HG03565 (cell line): ENCODE results near the gene PTPDC1.
"Not testable (repeated sequence)": the region's sequence is repeated elsewhere in the genome, so short reads cannot be mapped to it uniquely, and the experiment has no call there.

ENCODE experiments used
- ATAC-seq: cut with Tn5 transposase; IDR thresholded peaks from one replicate; pipeline ENCODE4 v1.9.1; 2021; ENCODE audit warnings: mild to moderate bottlenecking, moderate library complexity; ENCODE audit not compliant: unreplicated experiment

Gene PTPDC1

DNA sequence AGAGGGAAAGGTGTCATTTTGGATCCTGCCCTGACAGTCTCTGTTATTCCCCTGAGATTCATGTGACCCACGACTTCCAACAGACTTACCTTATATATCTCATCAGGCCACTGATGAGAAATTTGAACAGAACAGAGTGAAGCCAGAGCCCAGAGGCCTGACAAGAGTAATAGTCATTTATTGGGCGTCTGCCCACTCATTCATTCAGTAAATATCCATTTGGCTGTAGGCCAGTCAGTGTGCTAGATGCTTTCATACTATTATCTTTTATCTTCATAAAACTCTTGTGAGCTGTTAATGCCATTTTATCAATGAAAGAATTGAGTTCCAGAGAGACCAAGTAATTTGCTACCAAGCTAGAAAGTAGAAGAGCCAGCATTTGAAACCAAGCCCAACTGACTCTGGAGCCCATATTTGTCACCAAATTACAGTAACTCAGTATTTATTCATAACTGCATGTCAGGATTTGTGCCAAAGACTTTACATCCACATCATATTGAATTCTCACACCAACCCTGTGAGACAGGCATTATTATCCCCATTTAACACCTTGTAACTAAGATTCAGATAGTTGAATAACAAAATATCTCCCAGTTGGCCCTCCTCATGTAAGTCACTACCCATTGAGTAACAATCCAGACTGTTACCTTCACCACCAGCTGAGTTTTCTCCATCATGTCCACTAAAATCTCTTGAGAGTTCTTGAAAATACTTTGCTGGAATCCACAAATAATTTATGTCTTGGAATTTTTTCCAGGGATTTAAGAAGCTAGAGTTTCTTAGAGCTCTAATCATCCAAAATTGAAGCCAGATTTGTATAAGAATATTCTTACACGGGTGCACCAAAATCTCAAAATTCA is 2.5 kb downstream of the PTPDC1 start:
- no peak for ATAC-seq

DNA sequence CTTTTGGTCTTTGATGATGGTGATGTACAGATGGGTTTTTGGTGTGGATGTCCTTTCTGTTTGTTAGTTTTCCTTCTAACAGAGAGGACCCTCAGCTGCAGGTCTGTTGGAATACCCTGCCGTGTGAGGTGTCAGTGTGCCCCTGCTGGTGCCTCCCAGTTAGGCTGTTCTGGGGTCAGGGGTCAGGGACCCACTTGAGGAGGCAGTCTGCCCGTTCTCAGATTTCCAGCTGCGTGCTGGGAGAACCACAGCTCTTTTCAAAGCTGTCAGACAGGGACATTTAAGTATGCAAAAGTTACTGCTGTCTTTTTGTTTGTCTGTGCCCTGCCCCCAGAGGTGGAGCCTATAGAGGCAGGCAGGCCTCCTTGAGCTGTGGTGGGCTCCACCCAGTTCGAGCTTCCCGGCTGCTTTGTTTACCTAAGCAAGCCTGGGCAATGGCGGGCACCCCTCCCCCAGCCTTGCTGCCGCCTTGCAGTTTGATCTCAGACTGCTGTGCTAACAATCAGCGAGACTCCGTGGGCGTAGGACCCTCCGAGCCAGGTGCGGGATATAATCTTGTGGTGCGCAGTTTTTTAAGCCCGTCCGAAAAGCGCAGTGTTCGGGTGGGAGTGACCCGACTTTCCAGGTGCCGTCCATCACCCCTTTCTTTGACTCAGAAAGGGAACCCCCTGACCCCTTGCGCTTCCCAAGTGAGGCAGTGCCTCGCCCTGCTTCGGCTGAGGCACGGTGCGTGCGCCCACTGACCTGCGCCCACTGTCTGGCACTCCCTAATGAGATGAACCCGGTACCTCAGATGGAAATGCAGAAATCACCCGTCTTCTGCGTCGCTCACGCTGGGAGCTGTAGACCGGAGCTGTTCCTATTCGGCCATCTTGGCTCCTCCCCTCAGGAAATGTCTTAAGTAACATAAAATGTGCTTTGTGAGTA is 10.2 kb downstream of the PTPDC1 start:
- ATAC-seq, result not testable (repeated sequence)

DNA sequence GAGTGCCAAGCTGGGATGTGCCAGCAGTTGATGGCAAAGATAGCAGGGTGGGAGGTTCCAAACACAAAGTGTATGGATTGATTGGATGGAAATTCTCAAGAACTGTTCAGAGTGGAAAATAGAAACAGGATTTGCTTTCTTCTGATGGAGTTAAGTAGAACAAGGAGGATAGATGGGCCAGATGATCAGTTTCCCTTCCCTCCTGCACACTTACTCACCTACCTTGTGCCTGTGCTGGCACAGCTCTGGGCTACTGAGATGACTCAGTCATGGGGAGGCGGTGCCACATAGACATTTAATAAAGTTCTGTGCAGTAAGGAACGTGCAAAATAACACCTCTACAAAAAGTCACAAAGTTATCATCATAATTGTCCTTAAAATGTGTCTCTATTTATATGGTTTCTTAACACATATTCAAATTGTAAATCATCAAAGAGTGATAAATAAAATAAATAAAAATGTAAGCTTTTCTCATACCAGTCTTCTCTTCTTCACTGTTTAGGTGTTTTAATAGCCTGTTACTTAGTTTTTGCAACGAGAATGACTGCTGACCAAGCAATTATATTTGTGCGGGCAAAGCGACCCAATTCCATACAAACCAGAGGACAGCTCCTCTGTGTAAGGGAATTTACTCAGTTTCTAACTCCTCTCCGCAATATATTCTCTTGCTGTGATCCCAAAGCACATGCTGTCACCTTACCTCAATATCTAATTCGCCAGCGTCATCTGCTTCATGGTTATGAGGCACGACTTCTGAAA is 12.7 kb downstream of the PTPDC1 start:
- no peak for ATAC-seq

DNA sequence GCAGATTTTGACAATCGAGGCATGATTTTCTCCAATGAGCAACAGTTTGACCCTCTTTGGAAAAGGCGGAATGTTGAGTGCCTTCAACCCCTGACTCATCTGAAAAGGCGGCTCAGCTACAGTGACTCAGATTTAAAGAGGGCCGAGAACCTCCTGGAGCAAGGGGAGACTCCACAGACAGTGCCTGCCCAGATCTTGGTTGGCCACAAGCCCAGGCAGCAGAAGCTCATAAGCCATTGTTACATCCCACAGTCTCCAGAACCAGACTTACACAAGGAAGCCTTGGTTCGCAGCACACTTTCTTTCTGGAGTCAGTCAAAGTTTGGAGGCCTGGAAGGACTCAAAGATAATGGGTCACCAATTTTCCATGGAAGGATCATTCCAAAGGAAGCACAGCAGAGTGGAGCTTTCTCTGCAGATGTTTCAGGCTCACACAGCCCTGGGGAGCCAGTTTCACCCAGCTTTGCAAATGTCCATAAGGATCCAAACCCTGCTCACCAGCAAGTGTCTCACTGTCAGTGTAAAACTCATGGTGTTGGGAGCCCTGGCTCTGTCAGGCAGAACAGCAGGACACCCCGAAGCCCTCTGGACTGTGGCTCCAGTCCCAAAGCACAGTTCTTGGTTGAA is 13.6 kb downstream of the PTPDC1 start:
- ATAC-seq, result no peak

DNA sequence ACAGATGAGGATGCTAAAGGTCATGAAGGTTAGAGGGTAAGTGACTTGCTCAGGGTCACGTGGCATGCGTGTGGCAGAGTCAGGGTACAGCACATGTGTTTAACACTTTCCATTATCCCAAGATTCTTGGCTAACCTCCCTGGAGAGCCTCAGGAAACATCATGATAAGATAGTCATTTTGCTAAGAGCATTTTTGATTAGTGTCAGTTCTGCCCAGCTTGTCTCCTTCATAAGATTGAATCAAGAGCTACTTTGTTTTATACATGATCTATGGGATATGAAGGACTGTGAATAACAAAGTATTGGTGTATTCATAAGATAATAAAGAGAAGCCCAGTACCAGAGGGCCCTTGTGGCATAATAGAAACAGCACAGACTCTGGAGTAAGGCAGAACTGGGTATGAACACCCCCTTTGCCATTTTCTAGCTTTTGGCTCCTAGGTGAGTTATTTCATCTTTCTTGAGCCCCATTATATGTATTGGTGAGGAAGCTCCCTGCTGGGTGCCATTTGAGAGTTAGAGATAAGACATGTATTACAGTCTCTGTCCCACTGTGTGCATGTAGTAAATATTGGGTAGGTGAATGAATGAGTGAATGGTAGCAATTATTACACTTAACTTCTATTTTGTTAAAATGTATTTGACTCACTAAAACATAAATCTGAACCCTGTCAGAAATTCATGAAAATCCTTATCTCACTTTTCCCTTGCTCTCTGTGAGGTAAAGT is 16.1 kb downstream of the PTPDC1 start:
- ATAC-seq, result no peak

DNA sequence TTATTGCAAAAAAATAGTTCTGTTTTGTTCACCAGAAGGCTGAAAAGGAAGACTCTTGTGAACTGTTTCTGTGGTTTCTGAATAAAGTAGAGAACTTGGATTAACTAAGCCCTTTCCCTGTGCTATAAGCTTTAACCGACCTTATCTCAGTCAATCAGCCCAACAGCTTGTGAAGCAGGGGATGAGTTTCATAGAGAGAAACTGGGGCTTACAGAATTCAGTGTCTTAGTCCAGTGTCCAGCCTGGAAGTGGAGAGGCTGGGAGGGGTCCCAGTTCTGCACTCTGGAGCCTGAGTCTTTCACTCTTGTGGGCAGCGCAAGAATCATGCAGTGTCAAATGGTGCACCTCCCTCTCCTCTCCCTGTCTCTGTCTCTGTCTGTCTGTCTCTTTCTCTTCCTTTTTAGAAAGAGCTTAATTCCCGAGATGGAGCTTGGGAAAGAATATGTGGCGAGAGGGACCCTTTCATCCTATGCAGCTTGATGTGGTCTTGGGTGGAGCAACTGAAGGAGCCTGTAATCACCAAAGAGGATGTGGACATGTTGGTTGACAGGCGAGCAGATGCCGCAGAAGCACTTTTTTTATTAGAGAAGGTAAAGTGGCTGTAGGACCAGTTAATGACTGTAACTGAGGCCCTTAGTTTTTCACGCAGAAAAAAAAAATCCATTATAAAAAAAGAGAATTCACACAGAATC is 17.0 kb downstream of the PTPDC1 start:
- no peak for ATAC-seq

DNA sequence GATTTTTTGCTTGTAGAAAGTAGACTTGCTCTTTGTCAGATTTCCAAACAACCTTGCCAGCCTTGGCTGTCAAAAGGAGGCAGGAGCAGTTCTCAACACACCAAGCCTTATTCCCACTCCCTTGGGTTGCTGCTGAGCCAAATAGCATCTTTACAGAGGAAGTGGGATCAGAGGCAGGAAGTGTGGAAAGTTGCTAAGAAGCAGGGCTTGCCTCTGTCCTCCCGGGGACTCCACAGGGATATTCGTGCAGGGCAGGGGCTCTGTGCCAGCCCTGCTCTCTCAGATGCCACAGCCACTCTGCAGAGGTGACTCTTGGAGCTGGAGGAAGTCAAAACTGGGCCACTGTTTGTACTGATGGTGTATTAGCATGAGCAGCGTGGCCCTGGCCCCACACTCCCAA is 24.3 kb downstream of the PTPDC1 start:
- no peak for ATAC-seq

DNA sequence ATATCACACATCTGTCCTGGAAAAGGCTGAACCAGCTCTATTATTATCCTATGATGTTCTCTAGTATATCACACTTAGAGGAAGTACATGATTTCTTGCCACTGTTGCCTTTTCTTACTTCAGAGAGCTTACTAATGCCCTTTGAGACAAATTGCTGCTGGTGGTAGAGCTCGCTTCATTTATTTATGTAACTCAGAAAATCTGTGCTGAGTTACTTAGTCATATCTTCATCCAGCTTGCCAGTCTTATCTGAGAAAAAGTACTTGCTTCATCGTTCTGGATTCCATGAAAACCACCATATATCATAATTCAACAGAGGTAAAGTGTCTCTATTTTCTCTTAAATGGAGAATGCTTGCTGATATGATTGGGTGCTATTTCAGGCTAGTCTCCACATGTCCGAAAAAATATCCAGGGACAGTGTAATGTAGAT is 26.6 kb downstream of the PTPDC1 start:
- no peak for ATAC-seq

DNA sequence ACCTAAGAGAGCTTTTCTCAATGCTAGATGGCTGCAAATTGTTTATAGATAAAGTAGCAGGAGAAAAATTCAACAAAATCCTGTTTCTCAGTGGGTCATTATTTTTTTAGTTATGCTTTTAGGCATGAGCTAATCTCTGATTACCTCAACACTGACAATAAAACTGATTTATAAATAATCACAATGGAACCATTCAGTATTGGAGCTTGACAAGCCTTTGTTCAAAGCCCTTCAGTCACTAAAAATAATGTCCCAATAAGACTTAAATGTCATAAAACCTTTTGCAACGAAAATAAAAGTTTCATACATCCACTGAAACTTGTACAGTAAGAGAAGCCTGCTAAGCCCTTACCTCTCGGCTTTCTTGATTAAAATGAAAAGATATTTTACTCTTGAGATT is 27.2 kb downstream of the PTPDC1 start:
- ATAC-seq, result no peak

DNA sequence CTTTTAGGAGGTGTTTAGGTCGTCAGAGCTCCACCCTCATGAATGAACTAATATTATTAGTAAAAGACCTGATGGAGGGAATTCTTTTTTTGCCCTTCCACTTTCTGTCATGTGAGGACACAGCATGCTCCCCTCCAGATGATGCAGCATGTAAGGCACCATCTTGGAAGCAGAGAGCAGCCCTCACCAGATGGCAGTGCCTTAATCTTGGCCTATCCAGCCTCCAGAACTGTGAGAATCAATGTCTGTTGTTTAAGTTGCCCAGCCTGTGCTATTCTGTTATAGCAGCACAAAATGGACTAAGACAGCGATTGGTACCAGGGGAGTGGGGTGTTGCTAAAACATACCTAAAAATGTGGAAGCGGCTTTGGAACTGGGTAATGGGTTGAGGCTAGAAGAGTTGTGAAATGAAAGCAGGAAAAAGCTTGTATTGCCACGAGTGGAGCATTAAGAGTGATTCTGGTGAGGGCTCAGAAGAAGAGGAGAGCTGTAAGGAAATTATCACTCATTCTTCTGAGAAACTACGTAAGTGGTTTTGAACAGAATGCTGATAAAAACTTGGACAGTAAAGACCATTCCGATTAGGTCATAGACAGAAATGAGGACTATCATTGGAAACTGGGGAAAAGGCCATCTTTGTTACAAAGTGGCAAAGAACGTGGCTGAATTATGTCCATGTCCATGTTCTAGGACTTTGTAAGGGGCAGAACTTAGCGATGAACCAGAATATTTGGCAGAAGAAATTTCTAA is 28.6 kb downstream of the PTPDC1 start:
- no peak for ATAC-seq

DNA sequence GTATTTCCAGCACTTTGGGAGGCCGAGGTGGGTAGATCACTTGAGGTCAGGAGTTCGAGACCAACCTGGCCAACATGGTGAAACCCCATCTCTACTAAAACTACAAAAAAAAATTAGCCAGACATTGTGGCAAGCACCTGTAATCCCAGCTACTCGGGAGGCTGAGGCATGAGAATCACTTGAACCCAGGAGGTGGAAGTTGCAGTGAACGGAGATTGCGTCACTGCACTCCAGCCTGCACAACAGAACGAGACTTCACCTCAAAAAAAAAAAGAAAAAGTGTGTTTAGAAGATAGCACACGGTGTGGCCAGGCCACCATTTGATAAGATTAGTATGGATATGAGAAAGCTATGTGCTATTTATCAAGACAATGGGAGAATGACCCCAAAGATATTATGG is 35.8 kb downstream of the PTPDC1 start:
- not testable (repeated sequence) for ATAC-seq

DNA sequence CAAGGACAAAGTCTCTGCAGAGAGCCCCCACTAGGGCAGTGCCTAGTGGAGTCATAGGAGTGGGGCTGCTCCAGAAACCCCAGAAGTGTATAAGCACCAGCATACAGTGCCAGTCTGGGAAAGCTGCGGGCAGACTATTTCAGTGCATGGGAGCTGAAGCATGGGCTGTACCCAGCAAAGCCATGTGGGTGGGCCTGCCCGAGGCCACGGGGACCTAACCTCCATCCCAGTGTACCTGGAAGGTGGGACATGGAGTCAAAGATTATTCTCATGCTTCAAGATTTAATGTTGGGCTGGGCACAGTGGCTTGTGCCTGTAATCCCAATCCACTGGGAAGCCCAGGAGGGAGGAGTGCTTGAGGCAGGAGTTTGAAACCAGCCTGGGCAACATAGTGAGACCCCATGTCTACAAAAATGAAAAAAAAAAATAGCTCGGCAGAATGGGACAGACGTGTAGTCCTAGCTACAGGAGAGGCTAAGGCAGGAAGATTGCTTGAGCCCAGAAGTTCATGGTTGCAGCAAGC is 36.7 kb downstream of the PTPDC1 start:
- no peak for ATAC-seq

DNA sequence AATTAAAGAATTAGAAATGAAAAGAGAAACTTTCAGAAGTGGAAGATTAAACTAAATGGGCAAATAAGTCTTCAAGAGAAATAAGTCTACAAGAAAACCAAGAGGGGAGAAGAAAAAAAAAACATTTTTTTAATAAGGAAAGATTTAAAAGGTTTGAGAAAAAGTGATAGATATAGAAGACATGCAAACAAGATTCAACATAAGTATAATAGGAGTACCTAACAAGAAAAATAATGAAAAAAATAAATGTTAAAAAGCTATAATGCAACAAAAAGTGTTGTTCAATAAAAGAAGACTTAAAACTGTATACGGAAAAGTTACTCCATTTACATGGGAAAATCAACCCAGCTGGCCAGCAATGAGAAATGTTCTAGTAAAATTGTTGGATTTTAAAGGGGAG is 42.6 kb downstream of the PTPDC1 start:
- ATAC-seq, result no peak

DNA sequence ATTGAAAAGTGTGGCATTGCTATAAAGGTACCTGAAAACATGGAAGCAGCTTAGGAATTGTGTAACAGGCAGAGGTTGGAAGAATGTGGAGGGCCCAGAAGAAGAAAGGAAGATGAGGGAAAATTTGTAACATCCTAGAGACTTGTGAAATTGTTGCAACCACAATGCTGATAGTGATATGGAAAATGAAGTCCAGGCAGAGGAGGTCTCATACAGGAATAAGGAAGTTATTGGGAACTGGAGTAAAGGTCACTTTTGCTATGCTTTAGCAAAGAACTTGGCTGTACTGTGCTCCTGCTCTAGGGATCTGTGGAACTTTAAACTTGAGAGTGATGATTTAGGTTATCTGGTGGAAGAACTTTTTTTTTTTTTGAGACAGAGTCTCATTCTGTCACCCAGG is 43.5 kb downstream of the PTPDC1 start:
- ATAC-seq, result no peak

DNA sequence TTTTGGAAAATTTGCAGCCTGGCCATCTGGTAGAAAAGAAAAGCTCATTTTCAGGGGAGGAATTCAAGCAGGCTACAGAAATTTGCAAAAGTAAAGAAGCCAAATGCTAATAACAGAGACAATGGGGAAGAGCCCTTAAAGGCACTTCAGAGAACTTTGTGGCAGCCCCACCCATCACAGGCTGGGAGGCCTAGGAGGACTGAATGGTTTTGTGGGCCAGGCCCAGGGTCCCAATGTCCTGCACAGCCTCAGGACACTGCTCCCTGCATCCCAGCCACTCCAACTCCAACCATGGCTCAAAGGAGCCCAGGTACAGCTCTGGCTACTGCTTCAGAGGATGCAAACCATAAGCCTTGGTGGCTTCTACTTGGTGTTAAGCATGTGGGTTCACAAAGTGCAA is 44.3 kb downstream of the PTPDC1 start:
- no peak for ATAC-seq

DNA sequence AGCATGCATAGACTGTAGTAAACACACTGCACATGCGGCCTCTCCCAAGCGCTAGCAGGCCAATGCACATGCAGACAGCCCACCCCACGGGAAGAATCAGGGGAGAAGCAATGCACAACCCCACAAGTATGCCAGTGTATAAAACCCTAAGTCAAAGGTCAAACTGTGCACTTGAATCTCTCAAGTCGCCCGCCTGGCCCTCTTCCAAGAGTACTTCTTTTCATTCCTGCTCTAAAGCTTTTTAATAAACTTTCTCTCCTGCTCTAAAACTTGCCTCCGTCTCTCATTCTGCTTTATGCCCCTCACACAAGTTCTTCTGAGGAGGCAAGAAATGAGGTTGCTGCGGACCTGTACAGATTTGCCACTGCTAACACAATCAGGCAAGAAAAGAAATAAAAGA is 50.4 kb downstream of the PTPDC1 start:
- ATAC-seq, result no peak

DNA sequence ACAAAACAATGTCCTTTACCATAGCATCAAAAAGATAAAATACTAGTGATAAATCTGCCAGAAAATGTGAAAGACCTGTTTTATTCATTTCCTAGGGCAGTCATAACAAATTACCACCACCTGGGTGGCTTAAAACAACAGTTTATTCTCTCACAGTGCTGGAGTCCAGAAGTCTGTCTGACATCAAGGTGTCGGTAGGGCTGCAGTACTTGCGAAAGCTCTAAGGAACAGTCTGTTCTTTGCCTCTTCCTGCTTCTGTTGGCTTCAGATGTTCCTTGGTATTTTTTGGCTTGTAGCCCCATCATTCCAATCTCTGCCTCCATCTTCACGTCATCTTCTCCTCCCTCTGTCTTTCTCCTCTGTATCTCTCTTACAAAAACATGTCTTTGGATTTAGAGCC is 51.0 kb downstream of the PTPDC1 start:
- ATAC-seq, result no peak

DNA sequence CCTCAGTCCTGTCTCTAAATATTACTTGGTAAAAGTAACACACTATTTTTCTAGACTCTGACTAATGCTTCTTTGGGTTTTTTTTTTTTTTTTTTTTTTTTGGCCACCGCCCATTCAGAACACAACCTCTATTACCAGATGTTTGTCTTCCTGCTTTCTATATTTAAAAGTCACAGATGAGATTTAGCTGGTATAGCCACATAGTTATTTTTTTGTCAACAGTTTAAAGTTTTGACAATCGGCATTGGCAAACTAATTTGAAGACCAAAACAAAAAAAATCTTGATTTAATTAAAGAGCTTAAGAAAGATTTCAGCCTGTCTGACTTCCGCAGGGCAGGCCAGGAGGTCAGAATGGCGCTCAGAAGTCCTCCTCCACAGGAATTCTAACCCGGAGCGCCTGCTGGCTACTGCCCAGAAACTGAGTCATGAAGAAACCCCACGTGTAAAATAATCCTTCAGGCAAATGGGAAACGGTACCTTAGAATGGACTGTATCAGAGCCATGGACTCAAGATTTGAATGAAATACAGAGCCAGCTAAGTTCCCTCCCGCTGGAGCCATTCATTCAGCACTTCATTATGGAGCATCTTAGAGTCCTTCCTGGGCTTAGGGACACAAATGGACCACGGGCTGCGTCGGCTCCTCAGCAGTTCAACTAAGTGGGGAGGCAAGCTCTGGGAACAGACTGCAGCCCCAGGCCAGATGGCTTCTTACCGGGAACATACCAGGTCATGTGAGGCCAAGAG is 55.6 kb downstream of the PTPDC1 start:
- ATAC-seq, result no peak
